IPS-15b (cell line): Measurements from ENCODE around the gene KIFAP3.

Source experiments
- H3K27me3 ChIP-seq: one replicate; pipeline ENCODE4 v1.6.1; 2013; ENCODE audit warnings: low read length; ENCODE audit not compliant: control insufficient read depth, insufficient read depth
- H3K36me3 ChIP-seq: one replicate; pipeline ENCODE4 v1.6.1; 2013; ENCODE audit warnings: low read length; ENCODE audit not compliant: control insufficient read depth, insufficient read depth
- H3K4me1 ChIP-seq: one replicate; pipeline ENCODE4 v1.6.1; 2013; ENCODE audit warnings: mild to moderate bottlenecking, low read length; ENCODE audit not compliant: control insufficient read depth, insufficient read depth
- H3K4me3 ChIP-seq: one replicate; pipeline ENCODE4 v1.5.1; 2013; ENCODE audit warnings: low read depth, low read length
- H3K9ac ChIP-seq: one replicate; pipeline ENCODE4 v1.6.1; 2013; ENCODE audit warnings: low read depth, mild to moderate bottlenecking, low read length
- H3K9me3 ChIP-seq: one replicate; pipeline ENCODE4 v1.6.1; 2013; ENCODE audit warnings: mild to moderate bottlenecking, low read length; ENCODE audit not compliant: control insufficient read depth, insufficient read depth

The KIFAP3 gene

GRCh38 chr1:169968174-169968573 is 106.3 kb downstream of the KIFAP3 start:
- no peak overlapping the region for H3K9ac ChIP-seq
- H3K4me1 ChIP-seq = no peaks in the 10 kb centered on the region
- H3K36me3 ChIP-seq = no peaks in the 10 kb centered on the region
- H3K4me3 ChIP-seq = no peak overlapping the region
- H3K9me3 ChIP-seq = no peaks in the 10 kb centered on the region
- no peaks in the 10 kb centered on the region for H3K27me3 ChIP-seq

- no peak overlapping the region for H3K4me3 ChIP-seq
- H3K27me3 ChIP-seq = no peaks in the 10 kb centered on the region
- no peaks in the 10 kb centered on the region for H3K9me3 ChIP-seq
- H3K4me1 ChIP-seq = no peaks in the 10 kb centered on the region
- no peaks in the 10 kb centered on the region for H3K36me3 ChIP-seq
- H3K9ac ChIP-seq = no peak overlapping the region
Measured at GRCh38 chr1:169964206-169964605, 110.3 kb downstream of the KIFAP3 start.

- no peak overlapping the region for H3K4me3 ChIP-seq
- no peak overlapping the region for H3K9ac ChIP-seq
- no peaks in the 10 kb centered on the region for H3K36me3 ChIP-seq
- no peaks in the 10 kb centered on the region for H3K4me1 ChIP-seq
- H3K27me3 ChIP-seq = no peaks in the 10 kb centered on the region
- H3K9me3 ChIP-seq = no peaks in the 10 kb centered on the region
Measured at GRCh38 chr1:169959686-169960085, 114.8 kb downstream of the KIFAP3 start.

- H3K4me1 ChIP-seq = no peaks in the 10 kb centered on the region
- no peaks in the 10 kb centered on the region for H3K27me3 ChIP-seq
- H3K9ac ChIP-seq = no peak overlapping the region
- no peaks in the 10 kb centered on the region for H3K9me3 ChIP-seq
- H3K4me3 ChIP-seq = no peak overlapping the region
- H3K36me3 ChIP-seq = no peaks in the 10 kb centered on the region
Measured at GRCh38 chr1:169958987-169959386, 115.5 kb downstream of the KIFAP3 start.

GRCh38 chr1:169957884-169958283 is 116.6 kb downstream of the KIFAP3 start:
- Histone ChIP-seq H3K9ac (no peak overlapping the region), H3K4me3 (no peak overlapping the region), H3K9me3 (no peaks in the 10 kb centered on the region), H3K36me3 (no peaks in the 10 kb centered on the region), H3K4me1 (no peaks in the 10 kb centered on the region), H3K27me3 (no peaks in the 10 kb centered on the region)

GRCh38 chr1:169951108-169951507 is 123.4 kb downstream of the KIFAP3 start:
- Histone ChIP-seq H3K4me1 (peaks cover 4% of the 10 kb centered on the region), H3K9ac (no peak overlapping the region), H3K27me3 (no peaks in the 10 kb centered on the region), H3K36me3 (no peaks in the 10 kb centered on the region), H3K4me3 (no peak overlapping the region), H3K9me3 (no peaks in the 10 kb centered on the region)

GRCh38 chr1:169949139-169949538 is 125.4 kb downstream of the KIFAP3 start:
- Histone ChIP-seq H3K9ac (no peak overlapping the region), H3K9me3 (no peaks in the 10 kb centered on the region), H3K27me3 (no peaks in the 10 kb centered on the region), H3K36me3 (no peaks in the 10 kb centered on the region), H3K4me1 (peaks cover 4% of the 10 kb centered on the region), H3K4me3 (no peak overlapping the region)

- Histone ChIP-seq H3K4me1 (peaks cover 4% of the 10 kb centered on the region), H3K36me3 (no peaks in the 10 kb centered on the region), H3K9ac (no peak overlapping the region), H3K27me3 (no peaks in the 10 kb centered on the region), H3K4me3 (no peak overlapping the region), H3K9me3 (no peaks in the 10 kb centered on the region)
Measured at GRCh38 chr1:169946206-169946605, 128.3 kb downstream of the KIFAP3 start.

GRCh38 chr1:169945181-169945580 is 129.3 kb downstream of the KIFAP3 start:
- Histone ChIP-seq H3K9ac (no peak overlapping the region), H3K4me1 (peaks cover 4% of the 10 kb centered on the region), H3K27me3 (no peaks in the 10 kb centered on the region), H3K4me3 (no peak overlapping the region), H3K36me3 (no peaks in the 10 kb centered on the region), H3K9me3 (no peaks in the 10 kb centered on the region)

GRCh38 chr1:169944621-169945020 is 129.9 kb downstream of the KIFAP3 start:
- Histone ChIP-seq H3K36me3 (no peaks in the 10 kb centered on the region), H3K27me3 (no peaks in the 10 kb centered on the region), H3K4me1 (peaks cover 1% of the 10 kb centered on the region), H3K9me3 (no peaks in the 10 kb centered on the region), H3K4me3 (no peak overlapping the region), H3K9ac (no peak overlapping the region)

- no peaks in the 10 kb centered on the region for H3K27me3 ChIP-seq
- H3K4me3 ChIP-seq = no peak overlapping the region
- no peaks in the 10 kb centered on the region for H3K36me3 ChIP-seq
- H3K4me1 ChIP-seq = no peaks in the 10 kb centered on the region
- no peaks in the 10 kb centered on the region for H3K9me3 ChIP-seq
- no peak overlapping the region for H3K9ac ChIP-seq
Measured at GRCh38 chr1:169943963-169944526, 130.4 kb downstream of the KIFAP3 start.

GRCh38 chr1:169941982-169942830 is 132.3 kb downstream of the KIFAP3 start:
- no peaks in the 10 kb centered on the region for H3K36me3 ChIP-seq
- H3K9ac ChIP-seq = no peak overlapping the region
- no peaks in the 10 kb centered on the region for H3K27me3 ChIP-seq
- no peak overlapping the region for H3K4me3 ChIP-seq
- no peaks in the 10 kb centered on the region for H3K4me1 ChIP-seq
- H3K9me3 ChIP-seq = no peaks in the 10 kb centered on the region
